Upper lobe of right lung (tissue), 1 donor: Measurements from ENCODE around the gene KANTR. TPM values are rescaled to one million over a fixed set of nuclear protein-coding genes. Genes with fewer than 3 reads are reported as not detected.

Experiments used
- ATAC-seq: fragments of 200-7000 bp; cut with Tn5 transposase; one replicate; pipeline ENCODE4 v1.9.1; 2020; ENCODE audit warnings: mild to moderate bottlenecking, moderate library complexity
- DNase-seq: peaks from one replicate; pipeline ENCODE4 v3.0.0-alpha.2; 2020
- H3K27ac ChIP-seq: fragments of 200-600 bp; one replicate; pipeline ENCODE4 v1.8.0; 2022
- H3K27me3 ChIP-seq: fragments of 200-600 bp; one replicate; pipeline ENCODE4 v1.8.0; 2022; ENCODE audit warnings: mild to moderate bottlenecking
- H3K36me3 ChIP-seq: fragments of 200-600 bp; one replicate; pipeline ENCODE4 v1.8.0; 2022
- H3K4me1 ChIP-seq: fragments of 200-600 bp; one replicate; pipeline ENCODE4 v1.8.0; 2022
- H3K4me3 ChIP-seq: fragments of 200-600 bp; one replicate; pipeline ENCODE4 v1.8.0; 2022; ENCODE audit warnings: mild to moderate bottlenecking
- H3K9me3 ChIP-seq: fragments of 200-600 bp; one replicate; pipeline ENCODE4 v1.8.0; 2022
- intact Hi-C: fragments of 100-400 bp; cut with DNase I; formaldehyde crosslinking; loops from one replicate; pipeline ENCODE4 v1.11.0; 2022
- total RNA-seq: library from RNA; stranded (reverse); fragmentation: NEBNext Ultra II Directional; extraction: Animal tissue kit (Norgen Biotek cat#: 25700); gene quantifications from one replicate; pipeline ENCODE4 v1.2.1, GENCODE V29; 2021
- TF ChIP-seq, protein P1 (sequence below): fragments of 200-600 bp; IDR thresholded peaks from one replicate; pipeline ENCODE4 v1.8.0; 2022; ENCODE audit warnings: antibody characterized with exemption
- donor health status: DM: no; HTN: yes; CAD: no; lungs with severe emphysema.

Gene KANTR
- total RNA-seq, 1 donor from 2014 or later, result 12.6 TPM

DNA sequence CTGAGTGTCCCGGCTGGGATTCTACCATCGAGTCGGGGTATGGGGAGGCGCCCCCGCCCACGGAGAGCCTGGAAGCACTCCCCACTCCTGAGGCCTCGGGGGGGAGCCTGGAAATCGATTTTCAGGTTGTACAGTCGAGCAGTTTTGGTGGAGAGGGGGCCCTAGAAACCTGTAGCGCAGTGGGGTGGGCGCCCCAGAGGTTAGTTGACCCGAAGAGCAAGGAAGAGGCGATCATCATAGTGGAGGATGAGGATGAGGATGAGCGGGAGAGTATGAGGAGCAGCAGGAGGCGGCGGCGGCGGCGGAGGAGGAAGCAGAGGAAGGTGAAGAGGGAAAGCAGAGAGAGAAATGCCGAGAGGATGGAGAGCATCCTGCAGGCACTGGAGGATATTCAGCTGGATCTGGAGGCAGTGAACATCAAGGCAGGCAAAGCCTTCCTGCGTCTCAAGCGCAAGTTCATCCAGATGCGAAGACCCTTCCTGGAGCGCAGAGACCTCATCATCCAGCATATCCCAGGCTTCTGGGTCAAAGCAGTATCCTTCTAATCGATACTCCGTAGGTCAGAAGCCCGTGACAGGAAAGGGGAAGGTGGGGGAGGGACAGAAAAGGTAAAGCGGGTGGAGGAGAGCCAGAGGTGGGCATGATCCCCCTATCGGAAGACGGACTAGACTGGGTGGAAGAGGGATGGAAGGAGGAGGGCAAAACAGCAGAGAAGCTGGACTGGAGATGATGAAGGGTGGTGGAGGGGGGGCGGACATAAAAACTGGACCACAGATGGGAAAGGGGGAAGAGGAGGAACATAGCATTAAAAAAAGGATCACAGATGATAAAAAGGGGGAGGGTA is 10.9 kb upstream of the KANTR start:
- intact Hi-C loops, result no loop called here
- DNase-seq, result no peak

DNA sequence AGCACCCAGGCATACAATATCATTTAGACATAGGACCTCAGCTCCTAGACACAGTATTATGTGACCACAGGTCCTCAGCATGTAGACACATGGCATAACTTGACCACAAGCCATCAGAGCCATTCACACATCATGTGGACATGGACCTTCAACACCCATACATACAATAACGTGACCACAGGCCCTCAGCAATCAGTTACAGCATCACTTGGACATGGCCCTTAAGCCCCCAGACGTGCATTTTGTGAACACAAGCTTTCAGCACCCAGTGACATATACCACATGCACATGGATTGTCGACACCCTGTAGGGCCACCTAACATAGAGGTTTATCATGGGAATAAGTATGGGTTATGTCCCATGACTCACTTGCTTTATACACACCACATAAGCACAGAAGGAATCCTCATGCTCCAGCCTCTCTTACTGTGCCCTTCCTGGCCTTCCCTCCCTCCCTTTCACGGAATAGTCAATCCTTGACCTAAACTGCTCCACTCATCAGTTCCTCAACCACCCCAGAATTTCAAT is 9.8 kb upstream of the KANTR start:
- no peaks in the 10 kb centered on the region for H3K27me3 ChIP-seq
- H3K9me3 ChIP-seq, result no peaks in the 10 kb centered on the region
- H3K4me1 ChIP-seq, result no peaks in the 10 kb centered on the region
- ATAC-seq, result no peak
- intact Hi-C loops, result no loop called here
- H3K36me3 ChIP-seq, result peaks cover 15% of the 10 kb centered on the region
- no peak overlapping the region for H3K27ac ChIP-seq
- DNase-seq, result no peak
- TF ChIP-seq, protein P1, sequence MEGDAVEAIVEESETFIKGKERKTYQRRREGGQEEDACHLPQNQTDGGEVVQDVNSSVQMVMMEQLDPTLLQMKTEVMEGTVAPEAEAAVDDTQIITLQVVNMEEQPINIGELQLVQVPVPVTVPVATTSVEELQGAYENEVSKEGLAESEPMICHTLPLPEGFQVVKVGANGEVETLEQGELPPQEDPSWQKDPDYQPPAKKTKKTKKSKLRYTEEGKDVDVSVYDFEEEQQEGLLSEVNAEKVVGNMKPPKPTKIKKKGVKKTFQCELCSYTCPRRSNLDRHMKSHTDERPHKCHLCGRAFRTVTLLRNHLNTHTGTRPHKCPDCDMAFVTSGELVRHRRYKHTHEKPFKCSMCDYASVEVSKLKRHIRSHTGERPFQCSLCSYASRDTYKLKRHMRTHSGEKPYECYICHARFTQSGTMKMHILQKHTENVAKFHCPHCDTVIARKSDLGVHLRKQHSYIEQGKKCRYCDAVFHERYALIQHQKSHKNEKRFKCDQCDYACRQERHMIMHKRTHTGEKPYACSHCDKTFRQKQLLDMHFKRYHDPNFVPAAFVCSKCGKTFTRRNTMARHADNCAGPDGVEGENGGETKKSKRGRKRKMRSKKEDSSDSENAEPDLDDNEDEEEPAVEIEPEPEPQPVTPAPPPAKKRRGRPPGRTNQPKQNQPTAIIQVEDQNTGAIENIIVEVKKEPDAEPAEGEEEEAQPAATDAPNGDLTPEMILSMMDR, result no peak
- H3K4me3 ChIP-seq, result peak overlapping the region; percentile 63

More for the DNA sequence above, 10.9 kb upstream of the KANTR start:
- Histone ChIP-seq H3K36me3 (peaks cover 15% of the 10 kb centered on the region), H3K27me3 (no peaks in the 10 kb centered on the region), H3K4me1 (no peaks in the 10 kb centered on the region), H3K4me3 (peak overlapping the region; percentile 63), H3K9me3 (no peaks in the 10 kb centered on the region), H3K27ac (peak overlapping the region; percentile 89)
- TF ChIP-seq, protein P1, result no peak
- no peak for ATAC-seq

DNA sequence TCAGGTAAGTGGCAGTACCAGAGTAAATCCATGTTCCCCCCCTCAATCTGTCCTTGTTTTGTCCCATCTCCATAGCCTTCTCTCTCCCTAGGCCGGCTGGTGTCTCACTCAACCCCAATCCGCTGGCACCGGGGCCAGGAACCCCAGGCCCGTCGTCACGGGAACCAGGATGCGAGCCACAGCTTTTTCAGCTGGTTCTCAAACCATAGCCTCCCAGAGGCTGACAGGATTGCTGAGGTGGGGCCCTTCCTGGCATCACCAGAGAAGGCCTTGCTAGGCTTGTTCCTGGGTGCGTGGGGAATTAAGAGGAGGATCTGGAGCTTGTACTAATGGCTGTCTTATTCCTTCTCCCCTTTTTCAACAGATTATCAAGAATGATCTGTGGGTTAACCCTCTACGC is 9.1 kb upstream of the KANTR start:
- no peak for ATAC-seq
- Histone ChIP-seq H3K27ac (no peak overlapping the region), H3K4me3 (no peak overlapping the region), H3K36me3 (peaks cover 15% of the 10 kb centered on the region), H3K4me1 (no peaks in the 10 kb centered on the region), H3K9me3 (no peaks in the 10 kb centered on the region), H3K27me3 (no peaks in the 10 kb centered on the region)
- TF ChIP-seq, protein P1, result no peak
- no peak for DNase-seq
- intact Hi-C loops, result no loop called here

DNA sequence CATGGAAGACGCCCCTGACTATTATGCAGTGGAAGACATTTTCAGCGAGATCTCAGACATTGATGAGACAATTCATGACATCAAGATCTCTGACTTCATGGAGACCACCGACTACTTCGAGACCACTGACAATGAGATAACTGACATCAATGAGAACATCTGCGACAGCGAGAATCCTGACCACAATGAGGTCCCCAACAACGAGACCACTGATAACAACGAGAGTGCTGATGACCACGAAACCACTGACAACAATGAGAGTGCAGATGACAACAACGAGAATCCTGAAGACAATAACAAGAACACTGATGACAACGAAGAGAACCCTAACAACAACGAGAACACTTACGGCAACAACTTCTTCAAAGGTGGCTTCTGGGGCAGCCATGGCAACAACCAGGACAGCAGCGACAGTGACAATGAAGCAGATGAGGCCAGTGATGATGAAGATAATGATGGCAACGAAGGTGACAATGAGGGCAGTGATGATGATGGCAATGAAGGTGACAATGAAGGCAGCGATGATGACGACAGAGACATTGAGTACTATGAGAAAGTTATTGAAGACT is 8.2 kb upstream of the KANTR start:
- TF ChIP-seq, protein P1, result no peak
- no peak overlapping the region for H3K27ac ChIP-seq
- H3K27me3 ChIP-seq, result no peaks in the 10 kb centered on the region
- H3K9me3 ChIP-seq, result no peaks in the 10 kb centered on the region
- no peaks in the 10 kb centered on the region for H3K4me1 ChIP-seq
- intact Hi-C loops, result no loop called here
- DNase-seq, result no peak
- no peak overlapping the region for H3K4me3 ChIP-seq
- no peak for ATAC-seq
- H3K36me3 ChIP-seq, result peaks cover 15% of the 10 kb centered on the region

DNA sequence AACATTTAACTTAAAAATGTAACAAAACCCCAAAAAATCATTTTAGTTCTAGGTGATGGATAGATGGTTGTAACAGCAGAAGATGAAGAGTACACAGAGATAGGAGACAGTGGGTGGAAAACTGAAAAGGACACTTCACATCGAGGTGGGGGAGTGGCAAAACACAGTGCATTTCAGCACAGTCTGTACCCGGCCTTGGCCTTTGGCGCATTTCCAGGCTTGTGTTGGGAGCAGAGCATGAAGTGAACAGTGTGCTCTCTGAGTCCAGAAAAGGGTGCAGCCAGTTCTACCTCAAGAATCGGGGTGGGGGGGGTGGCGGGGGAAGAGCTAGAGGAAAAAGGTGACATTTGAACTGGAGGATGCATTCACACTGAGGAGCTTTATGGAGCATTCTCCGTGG is 7.5 kb upstream of the KANTR start:
- intact Hi-C loops, result no loop called here
- TF ChIP-seq, protein P1, result no peak
- peak overlapping the region; percentile 16 for H3K4me3 ChIP-seq

More for the DNA sequence above, 7.5 kb upstream of the KANTR start:
- ATAC-seq (peak; percentile 20), DNase-seq (peak; percentile 85)
- Histone ChIP-seq H3K27me3 (no peaks in the 10 kb centered on the region), H3K36me3 (peaks cover 15% of the 10 kb centered on the region), H3K4me1 (no peaks in the 10 kb centered on the region), H3K27ac (no peak overlapping the region), H3K9me3 (no peaks in the 10 kb centered on the region)
